Smooth muscle cell (in vitro differentiated cells): ENCODE results near the gene HSPD1. TPM values are rescaled to one million over a fixed set of nuclear protein-coding genes. Genes with fewer than 3 reads are reported as not detected.
A peak's percentile ranks its signal among the peaks of the same experiment; 100 is the strongest.

ENCODE experiments used
- DNase-seq: peaks from one replicate; lab custom pipeline; 2025; ENCODE audit not compliant: unreplicated experiment; lab: John Stamatoyannopoulos, UW
- H2AFZ ChIP-seq: fragments of 200-600 bp; sonication (generic); 2 replicates; pipeline ENCODE4 v1.6.0; 2016; ENCODE audit warnings: antibody characterized with exemption, low read depth, mild to moderate bottlenecking
- H3F3A ChIP-seq: fragments of 200-600 bp; sonication (generic); 2 replicates; pipeline ENCODE4 v1.6.0; 2017; ENCODE audit warnings: antibody characterized with exemption, low read depth
- H3K27ac ChIP-seq: fragments of 200-600 bp; sonication (generic); 2 replicates; pipeline ENCODE4 v1.5.1; 2016; ENCODE audit warnings: low read depth, mild to moderate bottlenecking
- H3K27me3 ChIP-seq: fragments of 200-600 bp; sonication (generic); 2 replicates; pipeline ENCODE4 v1.6.1; 2016; ENCODE audit warnings: low read depth, mild to moderate bottlenecking
- H3K36me3 ChIP-seq: fragments of 200-600 bp; sonication (generic); 2 replicates; pipeline ENCODE4 v1.5.1; 2016; ENCODE audit warnings: low read depth
- H3K4me1 ChIP-seq: fragments of 200-600 bp; sonication (generic); 2 replicates; pipeline ENCODE4 v1.5.1; 2016; ENCODE audit warnings: low read depth
- H3K4me2 ChIP-seq: fragments of 200-600 bp; sonication (generic); 2 replicates; pipeline ENCODE4 v1.6.0; 2016; ENCODE audit warnings: mild to moderate bottlenecking
- H3K4me3 ChIP-seq: fragments of 200-600 bp; sonication (generic); 2 replicates; pipeline ENCODE4 v1.5.1; 2016; ENCODE audit warnings: mild to moderate bottlenecking
- H3K79me2 ChIP-seq: fragments of 200-600 bp; sonication (generic); 2 replicates; pipeline ENCODE4 v1.6.0; 2016; ENCODE audit warnings: low read depth, mild to moderate bottlenecking
- H3K9ac ChIP-seq: fragments of 200-600 bp; sonication (generic); 2 replicates; pipeline ENCODE4 v1.6.0; 2016; ENCODE audit warnings: low read depth
- H3K9me3 ChIP-seq: fragments of 200-600 bp; sonication (generic); replicated peaks from 2 replicates; pipeline ENCODE4 v1.5.1; 2016; ENCODE audit warnings: low read depth
- H4K20me1 ChIP-seq: fragments of 200-600 bp; sonication (generic); 2 replicates; pipeline ENCODE4 v1.6.0; 2016; ENCODE audit warnings: low read depth
- WGBS: methylation state at CpG from one replicate; pipeline ENCODE4 v1.1.7; 2016; ENCODE audit warnings: low lambda C conversion rate; 5-methylcytosine and 5-hydroxymethylcytosine counted together
- polyA plus RNA-seq: library from polyadenylated mRNA; unstranded; fragments of >200 nt; fragmentation: Nextera tagmentation; extraction: Ambion mirVana; gene quantifications from 2 replicates; pipeline ENCODE4 v1.2.1, GENCODE V29; 2016
- total RNA-seq: library from RNA; depleted of rRNA; stranded (reverse); fragments of >200 nt; gene quantifications from 2 replicates; pipeline ENCODE4 v1.2.3, GENCODE V29; 2014
- TF ChIP-seq, protein P1 (sequence below): fragments of 200-600 bp; sonication (generic); IDR thresholded peaks from 2 replicates; pipeline ENCODE4 v1.5.1; 2017; ENCODE audit warnings: borderline replicate concordance, mild to moderate bottlenecking, antibody characterized with exemption; ENCODE audit not compliant: insufficient read depth, poor library complexity, severe bottlenecking

HSPD1 gene
- total and polyA plus RNA-seq, 2 experiments from 2014 or later, result 142 to 145 TPM

DNA sequence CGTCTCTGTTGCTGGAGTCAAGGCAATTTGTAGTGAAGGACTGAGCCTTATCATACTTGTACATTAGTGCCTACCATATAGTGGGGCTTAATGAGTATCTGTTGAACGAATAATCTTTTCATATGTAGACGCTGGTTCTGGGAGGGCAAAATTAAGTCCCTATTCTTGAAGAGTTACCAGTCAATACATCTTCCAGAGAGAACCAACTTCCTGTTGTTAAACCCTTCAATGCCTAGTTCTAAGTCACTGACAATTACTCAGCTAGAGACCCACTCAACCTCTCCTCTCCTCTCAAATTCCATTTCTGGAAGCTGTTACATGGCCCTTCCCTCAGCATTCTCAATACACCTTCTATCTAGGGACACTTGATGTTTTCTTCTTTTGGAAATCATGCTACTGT is 15.1 kb upstream of the HSPD1 start:
- H3K27ac ChIP-seq, result peak overlapping the region; percentile 58
- H3K36me3 ChIP-seq, result no peaks in the 10 kb centered on the region
- H3K9ac ChIP-seq, result peak overlapping the region; percentile 92
- H4K20me1 ChIP-seq, result peaks cover 32% of the 10 kb centered on the region
- peak overlapping the region; percentile 97 for H3K4me3 ChIP-seq
- TF ChIP-seq, protein P1, sequence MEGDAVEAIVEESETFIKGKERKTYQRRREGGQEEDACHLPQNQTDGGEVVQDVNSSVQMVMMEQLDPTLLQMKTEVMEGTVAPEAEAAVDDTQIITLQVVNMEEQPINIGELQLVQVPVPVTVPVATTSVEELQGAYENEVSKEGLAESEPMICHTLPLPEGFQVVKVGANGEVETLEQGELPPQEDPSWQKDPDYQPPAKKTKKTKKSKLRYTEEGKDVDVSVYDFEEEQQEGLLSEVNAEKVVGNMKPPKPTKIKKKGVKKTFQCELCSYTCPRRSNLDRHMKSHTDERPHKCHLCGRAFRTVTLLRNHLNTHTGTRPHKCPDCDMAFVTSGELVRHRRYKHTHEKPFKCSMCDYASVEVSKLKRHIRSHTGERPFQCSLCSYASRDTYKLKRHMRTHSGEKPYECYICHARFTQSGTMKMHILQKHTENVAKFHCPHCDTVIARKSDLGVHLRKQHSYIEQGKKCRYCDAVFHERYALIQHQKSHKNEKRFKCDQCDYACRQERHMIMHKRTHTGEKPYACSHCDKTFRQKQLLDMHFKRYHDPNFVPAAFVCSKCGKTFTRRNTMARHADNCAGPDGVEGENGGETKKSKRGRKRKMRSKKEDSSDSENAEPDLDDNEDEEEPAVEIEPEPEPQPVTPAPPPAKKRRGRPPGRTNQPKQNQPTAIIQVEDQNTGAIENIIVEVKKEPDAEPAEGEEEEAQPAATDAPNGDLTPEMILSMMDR, result no peak
- no peaks in the 10 kb centered on the region for H3K27me3 ChIP-seq
- H3F3A ChIP-seq, result peaks cover 7% of the 10 kb centered on the region
- H2AFZ ChIP-seq, result peak overlapping the region; percentile 90
- H3K79me2 ChIP-seq, result peaks cover 39% of the 10 kb centered on the region
- H3K9me3 ChIP-seq, result no peaks in the 10 kb centered on the region
- peaks cover 18% of the 10 kb centered on the region for H3K4me1 ChIP-seq
- no peak for DNase-seq
- 45% methylated on average over 3 of the region's 3 CpGs for WGBS
- peak overlapping the region; percentile 90 for H3K4me2 ChIP-seq

DNA sequence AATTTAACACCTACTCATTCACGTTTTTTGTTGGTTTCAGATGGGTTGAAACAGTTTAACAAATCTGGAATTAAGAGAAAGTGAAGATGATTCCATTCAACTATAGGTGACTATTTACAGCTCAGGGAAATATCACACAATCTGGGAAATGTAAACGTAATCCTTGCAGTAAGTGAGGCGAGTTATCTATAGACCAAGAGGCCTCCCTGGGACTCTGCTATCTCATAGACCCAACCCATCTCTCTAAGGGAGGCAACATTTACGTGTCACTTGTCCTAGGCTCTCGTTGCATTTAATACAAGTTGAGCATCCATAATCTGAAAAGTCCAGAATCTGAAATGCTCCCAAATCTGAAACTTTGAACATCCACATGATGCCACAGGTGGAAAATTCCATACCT is 14.3 kb upstream of the HSPD1 start:
- H3K4me2 ChIP-seq, result no peak overlapping the region
- no peak overlapping the region for H3K4me3 ChIP-seq
- H3K27me3 ChIP-seq, result no peaks in the 10 kb centered on the region
- peaks cover 23% of the 10 kb centered on the region for H4K20me1 ChIP-seq
- TF ChIP-seq, protein P1, result no peak
- no peak overlapping the region for H3K9ac ChIP-seq
- peaks cover 7% of the 10 kb centered on the region for H3F3A ChIP-seq
- H3K27ac ChIP-seq, result no peak overlapping the region
- no peaks in the 10 kb centered on the region for H3K9me3 ChIP-seq
- DNase-seq, result no peak
- H3K36me3 ChIP-seq, result no peaks in the 10 kb centered on the region
- peaks cover 30% of the 10 kb centered on the region for H3K79me2 ChIP-seq
- 85% methylated on average over 5 of the region's 5 CpGs for WGBS
- no peak overlapping the region for H2AFZ ChIP-seq
- H3K4me1 ChIP-seq, result peaks cover 18% of the 10 kb centered on the region

- 96% methylated on average over 5 of the region's 5 CpGs for WGBS
- DNase-seq, result no peak
- H3F3A ChIP-seq, result no peaks in the 10 kb centered on the region
- H3K4me1 ChIP-seq, result peaks cover 13% of the 10 kb centered on the region
- no peak overlapping the region for H3K4me2 ChIP-seq
- H3K9ac ChIP-seq, result no peak overlapping the region
- no peaks in the 10 kb centered on the region for H3K27me3 ChIP-seq
- TF ChIP-seq, protein P1, result no peak
- H3K27ac ChIP-seq, result no peak overlapping the region
- H3K9me3 ChIP-seq, result no peaks in the 10 kb centered on the region
- H3K4me3 ChIP-seq, result no peak overlapping the region
- peaks cover 24% of the 10 kb centered on the region for H3K79me2 ChIP-seq
- peaks cover 9% of the 10 kb centered on the region for H3K36me3 ChIP-seq
- no peak overlapping the region for H2AFZ ChIP-seq
- no peaks in the 10 kb centered on the region for H4K20me1 ChIP-seq
Measured at GRCh38 chr2:197506658-197507057, 7.0 kb upstream of the HSPD1 start.

- WGBS, result 95% methylated on average over 6 of the region's 6 CpGs
- peaks cover 9% of the 10 kb centered on the region for H3K36me3 ChIP-seq
- H3K4me2 ChIP-seq, result no peak overlapping the region
- H4K20me1 ChIP-seq, result no peaks in the 10 kb centered on the region
- no peak for DNase-seq
- no peak overlapping the region for H2AFZ ChIP-seq
- H3K79me2 ChIP-seq, result peaks cover 36% of the 10 kb centered on the region
- H3K9ac ChIP-seq, result no peak overlapping the region
- TF ChIP-seq, protein P1, result no peak
- no peaks in the 10 kb centered on the region for H3F3A ChIP-seq
- H3K27me3 ChIP-seq, result no peaks in the 10 kb centered on the region
- no peak overlapping the region for H3K4me3 ChIP-seq
- H3K4me1 ChIP-seq, result peaks cover 16% of the 10 kb centered on the region
- no peak overlapping the region for H3K27ac ChIP-seq
- no peaks in the 10 kb centered on the region for H3K9me3 ChIP-seq
Measured at GRCh38 chr2:197504512-197504911, 4.9 kb upstream of the HSPD1 start.
